GM12878 (cell line): ENCODE measurements around the gene HOMER2. TPM values are rescaled to one million over a fixed set of nuclear protein-coding genes. Genes with fewer than 3 reads are reported as not detected.

Experiments used
- ATAC-seq: fragments of 200-7000 bp; cut with Tn5 transposase; 3 replicates; pipeline ENCODE4 v1.9.1; 2020; ENCODE audit warnings: mild to moderate bottlenecking, moderate library complexity
- BruUV-seq: library from RNA; stranded (reverse); fragments of 400-500 nt; replicated peaks from 2 replicates; lab custom pipeline; 2021; lab: Mats Ljungman, UMichigan
- CTCF ChIA-PET: fragments of 300-600 bp; sonication (Branson Sonifier 250); formaldehyde crosslinking; extraction: SDS; loops from one replicate; lab custom pipeline; 2021; ENCODE audit warnings: inconsistent platforms; lab: Yijun Ruan, JAX
- POLR2A ChIA-PET: fragments of 350-600 bp; formaldehyde crosslinking; extraction: SDS; loops from one replicate; lab custom pipeline; 2021; ENCODE audit warnings: inconsistent platforms; lab: Charles Lee
- RAD21 ChIA-PET: fragments of 300-600 bp; sonication (Branson Sonifier 250); formaldehyde crosslinking; loops from one replicate; lab custom pipeline; 2023; ENCODE audit warnings: antibody characterized with exemption; ENCODE audit not compliant: unreplicated experiment; lab: Charles Lee
- SMC1A ChIA-PET: fragments of 300-600 bp; sonication (Branson Sonifier 250); formaldehyde crosslinking; loops from one replicate; lab custom pipeline; 2023; ENCODE audit not compliant: unreplicated experiment, uncharacterized antibody; lab: Charles Lee
- DNase-seq: peaks from one replicate; pipeline ENCODE4 v3.0.0-alpha.2; 2011; ENCODE audit warnings: low read depth, low spot score
- FAIRE-seq: peaks from 3 replicates; lab custom pipeline; 2011; peaks lifted over from hg19 to GRCh38; lab: Jason Lieb, UNC
- H2AFZ ChIP-seq: 2 replicates; pipeline ENCODE4 v1.6.0; 2011; ENCODE audit warnings: low read depth, low read length, control low read depth; ENCODE audit not compliant: control insufficient read depth
- H3K27ac ChIP-seq: 2 replicates; pipeline ENCODE4 v1.5.1; 2011; ENCODE audit warnings: control low read depth; ENCODE audit not compliant: control insufficient read depth, insufficient read depth
- H3K27me3 ChIP-seq, 2 experiments: replicated peaks in 1 of 2; 2 replicates each; pipeline versions ENCODE4 v1.6.0 to v1.6.1; 2011; ENCODE audit warnings: low read length in 1 of 2; ENCODE audit not compliant: control insufficient read depth in 2 of 2, insufficient read depth in 2 of 2
- H3K36me3 ChIP-seq, 2 experiments: 2 replicates each; pipeline ENCODE4 v1.5.1; 2011; ENCODE audit warnings: low read length in 1 of 2; ENCODE audit not compliant: control insufficient read depth in 2 of 2, insufficient read depth in 2 of 2
- H3K4me1 ChIP-seq: 2 replicates; pipeline ENCODE4 v1.6.1; 2011; ENCODE audit warnings: mild to moderate bottlenecking, low read length, moderate library complexity, mixed read lengths; ENCODE audit not compliant: control insufficient read depth, insufficient read depth
- H3K4me2 ChIP-seq: 2 replicates; pipeline ENCODE4 v1.6.0; 2011; ENCODE audit warnings: control low read depth; ENCODE audit not compliant: control insufficient read depth, insufficient read depth
- H3K4me3 ChIP-seq: fragments of 200-600 bp; sonication (generic); 2 replicates; pipeline ENCODE4 v1.5.1; 2016
- H3K79me2 ChIP-seq: 2 replicates; pipeline ENCODE4 v1.6.0; 2011; ENCODE audit warnings: low read length; ENCODE audit not compliant: control insufficient read depth, insufficient read depth
- H3K9ac ChIP-seq: 2 replicates; pipeline ENCODE4 v1.8.0; 2011; ENCODE audit warnings: low read length, control low read depth, mixed read lengths; ENCODE audit not compliant: control insufficient read depth, insufficient read depth
- H3K9me3 ChIP-seq: replicated peaks from 3 replicates; pipeline ENCODE4 v1.5.1; 2011; ENCODE audit warnings: mild to moderate bottlenecking, low read length; ENCODE audit not compliant: control insufficient read depth, insufficient read depth
- H4K20me1 ChIP-seq: 2 replicates; pipeline ENCODE4 v1.6.0; 2011; ENCODE audit not compliant: control insufficient read depth, insufficient read depth
- ATF7 ChIP-seq: fragments of 450-650 bp; IDR thresholded peaks from 2 replicates; pipeline ENCODE4 v1.6.1; 2016; ENCODE audit warnings: low read depth, mild to moderate bottlenecking
- BACH1 ChIP-seq: fragments of 450-650 bp; IDR thresholded peaks from 2 replicates; pipeline ENCODE4 v1.6.1; 2017; ENCODE audit warnings: mild to moderate bottlenecking, borderline replicate concordance
- EZH2 ChIP-seq: IDR thresholded peaks from 2 replicates; pipeline ENCODE4 v1.6.1; 2012; ENCODE audit warnings: low read depth, mild to moderate bottlenecking, control low read depth, inconsistent platforms, low read length, borderline replicate concordance; ENCODE audit not compliant: control insufficient read depth
- FOXK2 ChIP-seq: fragments of 450-650 bp; IDR thresholded peaks from 2 replicates; pipeline ENCODE4 v1.6.1; 2017; ENCODE audit warnings: mild to moderate bottlenecking, moderate library complexity
- LARP7 ChIP-seq: fragments of 450-650 bp; IDR thresholded peaks from 2 replicates; pipeline ENCODE4 v1.6.1; 2017; ENCODE audit warnings: mild to moderate bottlenecking
- MYB ChIP-seq: fragments of 150-350 bp; IDR thresholded peaks from 2 replicates; pipeline ENCODE4 v1.6.1; 2014; ENCODE audit warnings: mild to moderate bottlenecking, low read depth, low read length, borderline replicate concordance
- WGBS: methylation state at CpG from one replicate; pipeline ENCODE4 v1.1.6; 2016; ENCODE audit warnings: low lambda C conversion rate; ENCODE audit not compliant: insufficient replicate concordance, insufficient coverage; ENCODE audit errors: missing lambda C conversion rate; 5-methylcytosine and 5-hydroxymethylcytosine counted together
- in situ Hi-C: fragments of 300-500 bp; cut with MboI; formaldehyde crosslinking; loops from 9 replicates; pipeline ENCODE4 v1.14.3; 2018; ENCODE audit warnings: mixed read lengths
- intact Hi-C: fragments of 100-400 bp; cut with micrococcal nuclease; formaldehyde crosslinking; loops from one replicate; pipeline ENCODE4 v1.14.2; 2022; ENCODE audit not compliant: unreplicated experiment
- polyA plus RNA-seq, 11 experiments: library from polyadenylated mRNA; depleted of rRNA in 4 of 11; unstranded in 6 of 11; stranded (reverse) in 5 of 11; fragments of >200 nt; fragmentation: Nextera tagmentation in 4 of 11; fragmentation: Illumina TruSeq in 1 of 11; extraction: Ambion mirVana in 4 of 11; extraction: Trizol in 1 of 11; gene quantifications; 1 replicate in 1 of 11; 2 replicates in 10 of 11; pipeline versions ENCODE4 v1.2.1 to v1.2.3, GENCODE V29; 2011 to 2016; ENCODE audit warnings: inconsistent platforms in 2 of 11, missing spikeins in 2 of 11, low read depth in 1 of 11
- total RNA-seq, 4 experiments: library from RNA; depleted of rRNA in 3 of 4; stranded (reverse); fragments of >200 nt in 3 of 4; fragmentation: Illumina TruSeq in 1 of 4; extraction: Trizol in 1 of 4; gene quantifications; 2 replicates each; pipeline versions ENCODE4 v1.2.1 to v1.2.3, GENCODE V29; 2013 to 2021
- TF ChIP-seq, protein P1 (sequence below): IDR thresholded peaks from 2 replicates; pipeline ENCODE4 v1.6.1; 2011; ENCODE audit warnings: borderline replicate concordance, low read depth, mild to moderate bottlenecking, moderate library complexity, mixed read lengths, low read length; ENCODE audit not compliant: insufficient read depth; ENCODE audit errors: extremely low read length
- TF ChIP-seq, protein P2 (sequence below): fragments of 450-650 bp; IDR thresholded peaks from 2 replicates; pipeline ENCODE4 v1.6.1; 2018; ENCODE audit warnings: mild to moderate bottlenecking, low read depth, moderate library complexity; ENCODE audit not compliant: partially characterized antibody

Gene HOMER2
- total and polyA plus RNA-seq, 10 of the 15 experiments (the other 5 are each of a cell fraction or from before 2014, with no cell fraction given), result 0.60 to 5.0 (median 1.8) TPM

DNA sequence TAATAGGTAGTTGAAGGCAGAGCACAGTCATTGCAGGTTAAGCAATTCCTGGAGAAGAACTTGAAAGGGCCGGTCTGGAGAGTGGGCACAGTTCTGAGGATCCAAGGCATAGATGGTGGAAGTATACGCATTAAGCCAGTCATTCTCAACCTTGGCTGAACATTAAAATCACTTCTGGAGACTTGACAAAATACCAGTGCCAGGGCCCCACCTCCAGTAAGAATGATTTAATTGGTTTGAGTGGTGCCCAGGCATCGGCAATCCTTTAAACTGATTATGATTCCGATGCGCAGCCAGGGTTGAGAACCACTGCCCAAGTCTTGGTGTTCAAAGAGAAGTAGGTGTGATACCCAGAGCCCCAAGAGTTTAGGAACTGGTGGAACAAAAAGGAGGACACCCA is 6.9 kb upstream of the HOMER2 start:
- Histone ChIP-seq H3K27ac (no peak overlapping the region), H3K4me1 (no peaks in the 10 kb centered on the region), H3K9me3 (no peaks in the 10 kb centered on the region), H3K79me2 (no peaks in the 10 kb centered on the region), H3K36me3 (no peaks in the 10 kb centered on the region), H3K27me3 (peaks cover 0 to 2% of the 10 kb centered on the region in 2 experiments; a peak in 2 of 4 replicates), H3K4me3 (no peak overlapping the region), H3K9ac (no peak overlapping the region), H2AFZ (no peak overlapping the region), H4K20me1 (no peaks in the 10 kb centered on the region), H3K4me2 (no peak overlapping the region)
- ChIA-PET SMC1A (interaction anchor here (0.6 kb wide), 1 partner anchor 139 kb away, joined by 3 read pairs; no protein-coding TSS in a partner anchor), POLR2A (no interaction called here), RAD21 (no interaction called here), CTCF (no interaction called here)
- BruUV-seq, result no TSS peak
- ATAC-seq (no peak), FAIRE-seq (no peak), DNase-seq (no peak)
- WGBS, result 97% methylated on average over 5 of the region's 5 CpGs
- intact Hi-C loops (no loop called here), in situ Hi-C loops (no loop called here)
- no peak for TF ChIP-seq ATF7
- TF ChIP-seq, protein P1, sequence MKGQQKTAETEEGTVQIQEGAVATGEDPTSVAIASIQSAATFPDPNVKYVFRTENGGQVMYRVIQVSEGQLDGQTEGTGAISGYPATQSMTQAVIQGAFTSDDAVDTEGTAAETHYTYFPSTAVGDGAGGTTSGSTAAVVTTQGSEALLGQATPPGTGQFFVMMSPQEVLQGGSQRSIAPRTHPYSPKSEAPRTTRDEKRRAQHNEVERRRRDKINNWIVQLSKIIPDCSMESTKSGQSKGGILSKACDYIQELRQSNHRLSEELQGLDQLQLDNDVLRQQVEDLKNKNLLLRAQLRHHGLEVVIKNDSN, result no peak
- no peak for TF ChIP-seq EZH2
- TF ChIP-seq FOXK2, result no peak
- no peak for TF ChIP-seq BACH1

DNA sequence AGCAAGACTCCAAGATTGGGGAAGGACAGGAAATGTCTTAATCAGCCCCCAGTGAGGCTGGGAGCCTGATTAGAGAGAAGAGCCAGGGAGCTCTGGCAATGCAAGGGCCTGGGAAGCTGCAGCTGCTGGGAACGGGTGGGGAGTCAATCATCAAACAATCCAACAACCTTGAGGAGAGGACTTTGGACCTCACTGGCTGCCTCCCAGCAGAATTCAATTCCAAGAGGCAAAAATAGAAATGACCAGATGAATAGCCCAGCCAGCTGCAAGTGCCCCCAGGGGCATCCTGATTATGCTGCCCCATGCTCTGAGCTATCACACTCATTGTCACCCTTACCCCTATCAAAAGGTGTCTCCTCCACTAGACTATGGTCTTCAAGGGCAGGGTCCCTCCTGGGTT is 6.1 kb upstream of the HOMER2 start:
- H3K36me3 ChIP-seq, result no peaks in the 10 kb centered on the region
- ChIA-PET POLR2A (interaction anchor here (0.6 kb wide), 1 partner anchor 933 kb away, joined by 3 read pairs; no protein-coding TSS in a partner anchor), RAD21 (interaction anchor here (0.5 kb wide), 1 partner anchor 412 kb away, joined by 3 read pairs; no protein-coding TSS in a partner anchor), SMC1A (interaction anchor here (0.6 kb wide), 1 partner anchor 140 kb away, joined by 3 read pairs; no protein-coding TSS in a partner anchor), CTCF (no interaction called here)
- no peaks in the 10 kb centered on the region for H4K20me1 ChIP-seq
- BruUV-seq, result no TSS peak
- H3K4me2 ChIP-seq, result no peak overlapping the region
- no peak for FAIRE-seq
- H3K4me3 ChIP-seq, result no peak overlapping the region
- 100% methylated on average over 1 of the region's 1 CpG for WGBS
- in situ Hi-C loops (no loop called here), intact Hi-C loops (no loop called here)
- no peak overlapping the region for H2AFZ ChIP-seq
- DNase-seq, result no peak
- H3K27ac ChIP-seq, result no peak overlapping the region
- H3K79me2 ChIP-seq, result no peaks in the 10 kb centered on the region
- H3K9me3 ChIP-seq, result no peaks in the 10 kb centered on the region
- H3K9ac ChIP-seq, result no peak overlapping the region
- peaks cover 0 to 2% of the 10 kb centered on the region in 2 experiments; a peak in 2 of 4 replicates for H3K27me3 ChIP-seq
- no peaks in the 10 kb centered on the region for H3K4me1 ChIP-seq
- TF ChIP-seq LARP7 (no peak), MYB (no peak)
- TF ChIP-seq, protein P1, result no peak
- TF ChIP-seq, protein P2, sequence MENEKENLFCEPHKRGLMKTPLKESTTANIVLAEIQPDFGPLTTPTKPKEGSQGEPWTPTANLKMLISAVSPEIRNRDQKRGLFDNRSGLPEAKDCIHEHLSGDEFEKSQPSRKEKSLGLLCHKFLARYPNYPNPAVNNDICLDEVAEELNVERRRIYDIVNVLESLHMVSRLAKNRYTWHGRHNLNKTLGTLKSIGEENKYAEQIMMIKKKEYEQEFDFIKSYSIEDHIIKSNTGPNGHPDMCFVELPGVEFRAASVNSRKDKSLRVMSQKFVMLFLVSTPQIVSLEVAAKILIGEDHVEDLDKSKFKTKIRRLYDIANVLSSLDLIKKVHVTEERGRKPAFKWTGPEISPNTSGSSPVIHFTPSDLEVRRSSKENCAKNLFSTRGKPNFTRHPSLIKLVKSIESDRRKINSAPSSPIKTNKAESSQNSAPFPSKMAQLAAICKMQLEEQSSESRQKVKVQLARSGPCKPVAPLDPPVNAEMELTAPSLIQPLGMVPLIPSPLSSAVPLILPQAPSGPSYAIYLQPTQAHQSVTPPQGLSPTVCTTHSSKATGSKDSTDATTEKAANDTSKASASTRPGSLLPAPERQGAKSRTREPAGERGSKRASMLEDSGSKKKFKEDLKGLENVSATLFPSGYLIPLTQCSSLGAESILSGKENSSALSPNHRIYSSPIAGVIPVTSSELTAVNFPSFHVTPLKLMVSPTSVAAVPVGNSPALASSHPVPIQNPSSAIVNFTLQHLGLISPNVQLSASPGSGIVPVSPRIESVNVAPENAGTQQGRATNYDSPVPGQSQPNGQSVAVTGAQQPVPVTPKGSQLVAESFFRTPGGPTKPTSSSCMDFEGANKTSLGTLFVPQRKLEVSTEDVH, result no peak
- ATAC-seq, result no peak
